PC-9 (cell line): ENCODE results near the gene SLC18A3. TPM values are rescaled to one million over a fixed set of nuclear protein-coding genes. Genes with fewer than 3 reads are reported as not detected.

Experiments used
- BruUV-seq: library from RNA; stranded (reverse); fragments of 400-500 nt; replicated peaks from 2 replicates; lab custom pipeline; 2021; lab: Mats Ljungman, UMichigan
- CTCF ChIA-PET: fragments of 300-600 bp; sonication (Branson Sonifier 250); formaldehyde crosslinking; loops from one replicate; lab custom pipeline; 2022; ENCODE audit warnings: antibody characterized with exemption; lab: Charles Lee
- POLR2A ChIA-PET: fragments of 300-600 bp; sonication (Branson Sonifier 250); formaldehyde crosslinking; loops from one replicate; lab custom pipeline; 2022; ENCODE audit warnings: antibody characterized with exemption; ENCODE audit not compliant: unreplicated experiment; lab: Charles Lee
- DNase-seq, 2 experiments: peaks; one replicate each; pipeline versions ENCODE4 v3.0.0 to v3.0.0-alpha.2; 2015 to 2022; ENCODE audit warnings: mixed read lengths in 1 of 2
- H2AFZ ChIP-seq: fragments of 200-600 bp; sonication (generic); 2 replicates; pipeline ENCODE4 v1.8.1; 2017; ENCODE audit warnings: antibody characterized with exemption
- H3F3A ChIP-seq: fragments of 200-600 bp; sonication (generic); 2 replicates; pipeline ENCODE4 v1.8.1; 2017; ENCODE audit warnings: antibody characterized with exemption, mild to moderate bottlenecking, low read depth; ENCODE audit not compliant: insufficient read depth
- H3K27ac ChIP-seq: fragments of 200-600 bp; sonication (generic); 2 replicates; pipeline ENCODE4 v1.6.1; 2016; ENCODE audit warnings: mixed run types
- H3K27me3 ChIP-seq: fragments of 200-600 bp; sonication (generic); 2 replicates; pipeline ENCODE4 v1.6.1; 2016; ENCODE audit warnings: low read depth, mixed run types; ENCODE audit not compliant: insufficient read depth
- H3K36me3 ChIP-seq: fragments of 200-600 bp; sonication (generic); 2 replicates; pipeline ENCODE4 v1.6.1; 2016; ENCODE audit warnings: low read depth, mixed run types
- H3K4me1 ChIP-seq: fragments of 200-600 bp; sonication (generic); replicated peaks from 2 replicates; pipeline ENCODE4 v1.6.1; 2016; ENCODE audit warnings: mixed run types; ENCODE audit not compliant: insufficient read depth
- H3K4me2 ChIP-seq: fragments of 200-600 bp; sonication (generic); 2 replicates; pipeline ENCODE4 v1.6.1; 2017; ENCODE audit warnings: mixed run types
- H3K4me3 ChIP-seq: fragments of 200-600 bp; sonication (generic); 2 replicates; pipeline ENCODE4 v1.6.1; 2016; ENCODE audit warnings: mixed run types
- H3K79me2 ChIP-seq: fragments of 200-600 bp; sonication (generic); 2 replicates; pipeline ENCODE4 v1.6.1; 2017; ENCODE audit warnings: low read depth, mixed run types
- H3K9me2 ChIP-seq: fragments of 200-600 bp; sonication (generic); 2 replicates; pipeline ENCODE4 v1.8.1; 2017; ENCODE audit warnings: mild to moderate bottlenecking; ENCODE audit not compliant: insufficient read depth
- H3K9me3 ChIP-seq: fragments of 200-600 bp; sonication (generic); 2 replicates; pipeline ENCODE4 v1.8.1; 2016; ENCODE audit warnings: low read depth; ENCODE audit not compliant: insufficient read depth
- H4K20me1 ChIP-seq: fragments of 200-600 bp; sonication (generic); 2 replicates; pipeline ENCODE4 v1.8.1; 2017; ENCODE audit not compliant: insufficient read depth
- CTCF ChIP-seq: fragments of 200-600 bp; sonication (generic); conservative IDR thresholded peaks from 2 replicates; pipeline ENCODE4 v1.6.1; 2017; ENCODE audit warnings: mixed run types, antibody characterized with exemption, mild to moderate bottlenecking, moderate library complexity
- EZH2 ChIP-seq: fragments of 200-600 bp; sonication (generic); IDR thresholded peaks from 2 replicates; pipeline ENCODE4 v1.8.0; 2017; ENCODE audit warnings: antibody characterized with exemption, low read depth
- intact Hi-C: fragments of 100-400 bp; cut with micrococcal nuclease; formaldehyde crosslinking; loops from one replicate; pipeline ENCODE4 v1.10.0; 2022; ENCODE audit not compliant: unreplicated experiment
- total RNA-seq: library from RNA; stranded (reverse); gene quantifications from 2 replicates; pipeline ENCODE4 v1.2.3, GENCODE V29; 2021

The SLC18A3 gene
- total RNA-seq, 1 experiment from 2014 or later, result not detected

DNA sequence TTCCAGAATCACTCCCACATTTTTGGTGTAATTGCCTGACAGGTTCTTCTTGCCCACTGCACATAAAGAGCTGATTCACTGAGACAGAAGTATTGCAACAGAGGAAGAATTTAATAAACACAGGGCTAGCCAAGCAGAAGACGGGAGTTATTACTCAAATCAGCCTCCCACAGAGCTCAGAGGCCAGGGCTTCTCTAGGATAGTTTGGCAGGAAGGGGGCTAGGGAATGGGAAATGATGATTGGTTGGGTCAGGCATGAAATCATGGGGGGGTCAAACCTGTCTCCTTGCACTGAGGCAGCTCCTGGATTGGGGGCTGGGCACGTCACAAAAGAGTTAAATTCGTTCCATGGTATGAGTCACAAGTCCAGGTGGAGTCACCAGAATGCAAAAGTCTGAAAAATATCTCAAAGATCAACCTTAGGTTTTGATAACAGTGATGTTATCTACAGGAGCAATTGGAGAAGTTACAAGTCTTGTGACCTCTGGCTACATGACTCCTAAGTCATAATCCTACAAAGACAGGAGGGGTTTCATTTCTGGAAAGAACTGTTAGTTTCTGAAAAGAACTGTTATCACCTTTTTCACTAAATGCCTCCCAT, 41.0 kb upstream of the SLC18A3 start:
- no peaks in the 10 kb centered on the region for H3K27me3 ChIP-seq
- H3K36me3 ChIP-seq, result 0 out of 2 replicates have a peak, but pooled peaks cover 3% of the 10 kb centered on the region
- intact Hi-C loops, result loop anchor here (1.0 kb wide), 2 partner anchors 19 to 30 kb away; partner anchors contain the start of gene ERCC6
- H3K4me1 ChIP-seq, result peaks cover 49% of the 10 kb centered on the region
- 0 out of 2 replicates have a peak overlapping the region, but pooled peaks have one; percentile 44 for H2AFZ ChIP-seq
- H3K9me2 ChIP-seq, result no peaks in the 10 kb centered on the region; the same call in 1 of the 2 replicates
- ChIA-PET POLR2A (interaction anchor here (0.6 to 1.0 kb wide), 6 partner anchors 15 to 1284 kb away, joined by 3 to 11 read pairs (median 4); partner anchors contain the start of gene ERCC6), CTCF (interaction anchor here (0.6 to 1.5 kb wide), 3 partner anchors 17 to 44 kb away, joined by 3 to 19 read pairs (median 12); partner anchors contain the start of gene ERCC6)
- no peaks in the 10 kb centered on the region for H4K20me1 ChIP-seq
- H3K4me2 ChIP-seq, result peak overlapping the region; percentile 71
- H3K79me2 ChIP-seq, result no peaks in the 10 kb centered on the region
- peaks cover 51% of the 10 kb centered on the region for H3F3A ChIP-seq
- TF ChIP-seq EZH2 (no peak), CTCF (no peak)
- no TSS peak for BruUV-seq
- peak overlapping the region; percentile 38; the same call in 1 of the 2 replicates for H3K4me3 ChIP-seq
- DNase-seq, result peak; percentile 76 to 94
- H3K27ac ChIP-seq, result peak overlapping the region; percentile 95
- H3K9me3 ChIP-seq, result peaks cover 23% of the 10 kb centered on the region; the same call in 1 of the 2 replicates

DNA sequence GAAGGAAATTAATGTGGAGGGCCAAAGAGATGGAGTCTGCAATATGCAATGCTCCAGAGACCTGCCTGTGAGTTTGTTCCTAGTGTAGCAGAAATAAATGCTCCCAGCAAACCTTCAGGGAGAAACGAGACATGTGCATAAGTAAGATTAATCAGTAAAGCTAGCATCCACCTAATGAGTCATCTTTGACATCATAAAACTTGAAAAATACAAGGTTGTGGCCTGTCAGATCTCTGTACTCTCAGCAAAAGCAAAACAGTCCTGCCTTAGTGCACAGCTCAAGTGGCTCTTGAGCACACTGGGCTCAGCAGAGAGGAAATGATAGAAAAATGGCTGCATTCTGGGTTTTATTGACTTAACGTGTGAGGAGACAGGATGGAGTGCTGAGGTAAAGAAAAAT, 38.7 kb upstream of the SLC18A3 start:
- H3K27ac ChIP-seq, result no peak overlapping the region
- no peaks in the 10 kb centered on the region for H3K36me3 ChIP-seq
- no peak overlapping the region for H3K4me2 ChIP-seq
- peaks cover 49% of the 10 kb centered on the region for H3K4me1 ChIP-seq
- no peaks in the 10 kb centered on the region for H3K27me3 ChIP-seq
- H3K9me3 ChIP-seq, result peaks cover 15% of the 10 kb centered on the region; the same call in 1 of the 2 replicates
- no peak for DNase-seq
- BruUV-seq, result no TSS peak
- H2AFZ ChIP-seq, result no peak overlapping the region
- peaks cover 45% of the 10 kb centered on the region for H3F3A ChIP-seq
- ChIA-PET POLR2A (no interaction called here), CTCF (no interaction called here)
- H4K20me1 ChIP-seq, result no peaks in the 10 kb centered on the region
- H3K79me2 ChIP-seq, result no peaks in the 10 kb centered on the region
- no peaks in the 10 kb centered on the region; the same call in 1 of the 2 replicates for H3K9me2 ChIP-seq
- intact Hi-C loops, result no loop called here
- no peak for TF ChIP-seq CTCF
- TF ChIP-seq EZH2, result no peak
- H3K4me3 ChIP-seq, result no peak overlapping the region

- POLR2A ChIA-PET, result no interaction called here
- no TSS peak for BruUV-seq
- intact Hi-C loops, result no loop called here
Observed at GRCh38 chr10:49572594-49573114, 37.5 kb upstream of the SLC18A3 start.

More at GRCh38 chr10:49572594-49573114, 37.5 kb upstream of the SLC18A3 start:
- H3K4me2 ChIP-seq, result no peak overlapping the region
- 0 out of 2 replicates have a peak, but pooled peaks cover 11% of the 10 kb centered on the region for H3K9me3 ChIP-seq
- DNase-seq, result no peak
- H3K4me1 ChIP-seq, result peaks cover 38% of the 10 kb centered on the region
- H2AFZ ChIP-seq, result no peak overlapping the region
- no peak for TF ChIP-seq EZH2
- no peak for TF ChIP-seq CTCF
- no peaks in the 10 kb centered on the region for H3K36me3 ChIP-seq
- no peaks in the 10 kb centered on the region for H3K79me2 ChIP-seq
- no peak overlapping the region for H3K27ac ChIP-seq
- CTCF ChIA-PET, result no interaction called here
- no peaks in the 10 kb centered on the region for H3K9me2 ChIP-seq
- H3K27me3 ChIP-seq, result no peaks in the 10 kb centered on the region
- no peaks in the 10 kb centered on the region for H4K20me1 ChIP-seq
- peaks cover 33% of the 10 kb centered on the region for H3F3A ChIP-seq
- no peak overlapping the region for H3K4me3 ChIP-seq
